ENCODE results near the gene SDS. TPM values are rescaled to one million over a fixed set of nuclear protein-coding genes. Genes with fewer than 3 reads are reported as not detected.

Gene SDS
- total RNA-seq, 1 experiment from 2014 or later, result not detected

DNA sequence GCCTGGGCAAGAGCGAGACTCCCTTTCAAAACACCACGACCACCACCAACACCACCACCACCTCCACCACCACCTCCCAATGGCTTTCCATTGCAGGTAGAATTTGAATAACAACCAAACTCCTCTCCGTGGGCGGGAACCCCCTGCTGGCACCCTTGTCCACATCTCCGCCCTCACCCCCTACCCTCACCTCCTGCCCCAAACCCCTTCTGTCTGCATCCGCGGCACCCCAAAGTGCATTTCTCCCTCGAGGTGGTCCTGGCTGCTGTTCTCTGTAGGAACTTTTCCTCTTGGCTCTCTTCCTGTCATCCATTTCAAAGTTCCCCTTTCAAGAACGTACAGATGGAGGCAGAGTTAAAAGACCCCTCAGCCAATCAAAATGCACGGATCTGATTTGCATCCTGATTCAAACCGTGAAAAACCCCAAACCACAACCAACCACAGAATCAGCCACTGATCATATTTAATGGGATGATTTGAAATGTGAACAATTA, 22.3 kb upstream of the SDS start:
- no peak for TF ChIP-seq POLR2AphosphoS5 (IDR thresholded peaks at IDR 0.05; ENCODE audit: low read depth, low read length)
- TF ChIP-seq, protein P1, sequence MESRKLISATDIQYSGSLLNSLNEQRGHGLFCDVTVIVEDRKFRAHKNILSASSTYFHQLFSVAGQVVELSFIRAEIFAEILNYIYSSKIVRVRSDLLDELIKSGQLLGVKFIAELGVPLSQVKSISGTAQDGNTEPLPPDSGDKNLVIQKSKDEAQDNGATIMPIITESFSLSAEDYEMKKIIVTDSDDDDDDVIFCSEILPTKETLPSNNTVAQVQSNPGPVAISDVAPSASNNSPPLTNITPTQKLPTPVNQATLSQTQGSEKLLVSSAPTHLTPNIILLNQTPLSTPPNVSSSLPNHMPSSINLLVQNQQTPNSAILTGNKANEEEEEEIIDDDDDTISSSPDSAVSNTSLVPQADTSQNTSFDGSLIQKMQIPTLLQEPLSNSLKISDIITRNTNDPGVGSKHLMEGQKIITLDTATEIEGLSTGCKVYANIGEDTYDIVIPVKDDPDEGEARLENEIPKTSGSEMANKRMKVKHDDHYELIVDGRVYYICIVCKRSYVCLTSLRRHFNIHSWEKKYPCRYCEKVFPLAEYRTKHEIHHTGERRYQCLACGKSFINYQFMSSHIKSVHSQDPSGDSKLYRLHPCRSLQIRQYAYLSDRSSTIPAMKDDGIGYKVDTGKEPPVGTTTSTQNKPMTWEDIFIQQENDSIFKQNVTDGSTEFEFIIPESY (IDR thresholded peaks at IDR 0.05; ENCODE audit: extremely low read depth, insufficient replicate concordance, low read length), result no peak
- no peak for TF ChIP-seq EZH2phosphoT487 (IDR thresholded peaks at IDR 0.05; ENCODE audit: borderline replicate concordance)
- TF ChIP-seq, protein P2, sequence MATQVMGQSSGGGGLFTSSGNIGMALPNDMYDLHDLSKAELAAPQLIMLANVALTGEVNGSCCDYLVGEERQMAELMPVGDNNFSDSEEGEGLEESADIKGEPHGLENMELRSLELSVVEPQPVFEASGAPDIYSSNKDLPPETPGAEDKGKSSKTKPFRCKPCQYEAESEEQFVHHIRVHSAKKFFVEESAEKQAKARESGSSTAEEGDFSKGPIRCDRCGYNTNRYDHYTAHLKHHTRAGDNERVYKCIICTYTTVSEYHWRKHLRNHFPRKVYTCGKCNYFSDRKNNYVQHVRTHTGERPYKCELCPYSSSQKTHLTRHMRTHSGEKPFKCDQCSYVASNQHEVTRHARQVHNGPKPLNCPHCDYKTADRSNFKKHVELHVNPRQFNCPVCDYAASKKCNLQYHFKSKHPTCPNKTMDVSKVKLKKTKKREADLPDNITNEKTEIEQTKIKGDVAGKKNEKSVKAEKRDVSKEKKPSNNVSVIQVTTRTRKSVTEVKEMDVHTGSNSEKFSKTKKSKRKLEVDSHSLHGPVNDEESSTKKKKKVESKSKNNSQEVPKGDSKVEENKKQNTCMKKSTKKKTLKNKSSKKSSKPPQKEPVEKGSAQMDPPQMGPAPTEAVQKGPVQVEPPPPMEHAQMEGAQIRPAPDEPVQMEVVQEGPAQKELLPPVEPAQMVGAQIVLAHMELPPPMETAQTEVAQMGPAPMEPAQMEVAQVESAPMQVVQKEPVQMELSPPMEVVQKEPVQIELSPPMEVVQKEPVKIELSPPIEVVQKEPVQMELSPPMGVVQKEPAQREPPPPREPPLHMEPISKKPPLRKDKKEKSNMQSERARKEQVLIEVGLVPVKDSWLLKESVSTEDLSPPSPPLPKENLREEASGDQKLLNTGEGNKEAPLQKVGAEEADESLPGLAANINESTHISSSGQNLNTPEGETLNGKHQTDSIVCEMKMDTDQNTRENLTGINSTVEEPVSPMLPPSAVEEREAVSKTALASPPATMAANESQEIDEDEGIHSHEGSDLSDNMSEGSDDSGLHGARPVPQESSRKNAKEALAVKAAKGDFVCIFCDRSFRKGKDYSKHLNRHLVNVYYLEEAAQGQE (IDR thresholded peaks at IDR 0.05; ENCODE audit: low read depth), result no peak
- TF ChIP-seq, protein P3, sequence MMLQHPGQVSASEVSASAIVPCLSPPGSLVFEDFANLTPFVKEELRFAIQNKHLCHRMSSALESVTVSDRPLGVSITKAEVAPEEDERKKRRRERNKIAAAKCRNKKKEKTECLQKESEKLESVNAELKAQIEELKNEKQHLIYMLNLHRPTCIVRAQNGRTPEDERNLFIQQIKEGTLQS (IDR thresholded peaks at IDR 0.05), result no peak
- no peak for TF ChIP-seq ZFX (IDR thresholded peaks at IDR 0.05)
- no peak for TF ChIP-seq EZH2 (IDR thresholded peaks at IDR 0.05)
- no peak for TF ChIP-seq RAD21 (IDR thresholded peaks at IDR 0.05; ENCODE audit: low read depth)
- TF ChIP-seq YY1 (IDR thresholded peaks at IDR 0.05; ENCODE audit: extremely low read depth, insufficient replicate concordance, low read depth, low read length), result no peak
- TF ChIP-seq, protein P4, sequence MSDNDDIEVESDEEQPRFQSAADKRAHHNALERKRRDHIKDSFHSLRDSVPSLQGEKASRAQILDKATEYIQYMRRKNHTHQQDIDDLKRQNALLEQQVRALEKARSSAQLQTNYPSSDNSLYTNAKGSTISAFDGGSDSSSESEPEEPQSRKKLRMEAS (IDR thresholded peaks at IDR 0.05), result no peak
- TF ChIP-seq ZNF274 (IDR thresholded peaks at IDR 0.05; ENCODE audit: low read depth, low read length), result no peak
- H3K27ac ChIP-seq (ENCODE audit: low read depth, low read length), result no peak overlapping the region
- H3K9ac ChIP-seq (ENCODE audit: low read length), result no peak overlapping the region
- RAD21 ChIA-PET (ENCODE audit: low non-redundant PET in 1 of 2, low total read pairs in 2 of 2, uncharacterized antibody in 2 of 2, unreplicated experiment in 2 of 2), result interaction anchor here in 1 of 2 experiments (1.2 kb wide), 1 partner anchor 91 kb away, joined by 5 read pairs; the partner anchor contains the start of gene SLC8B1
- H2AFZ ChIP-seq (ENCODE audit: low read depth, low read length, poor library complexity, severe bottlenecking), result no peak overlapping the region
- no peaks in the 10 kb centered on the region for H3K9me2 ChIP-seq (ENCODE audit: insufficient read depth)
- BruUV-seq (replicated peaks), result no TSS peak
- no peaks in the 10 kb centered on the region for H3K9me3 ChIP-seq (ENCODE audit: control insufficient read depth in 1 of 2, insufficient read depth in 1 of 2, low read depth in 1 of 2, low read length in 2 of 2)
- intact Hi-C loops (cut with micrococcal nuclease), result loop anchor here (2.0 kb wide), 2 partner anchors 113 to 229 kb away; no protein-coding TSS in a partner anchor
- no peak for DNase-seq (ENCODE audit: low read depth, low spot score)
- H3K27me3 ChIP-seq (ENCODE audit: insufficient read depth, low read length), result no peaks in the 10 kb centered on the region
- H4K20me1 ChIP-seq (ENCODE audit: insufficient read depth), result no peaks in the 10 kb centered on the region
- peaks cover 5 to 24% of the 10 kb centered on the region in 2 experiments; a peak in 3 of 4 replicates for H3K4me1 ChIP-seq (ENCODE audit: control insufficient read depth in 1 of 2, insufficient read depth in 2 of 2, low read length in 2 of 2)
- no peaks in the 10 kb centered on the region for H3K36me3 ChIP-seq (ENCODE audit: control insufficient read depth in 1 of 2, insufficient read depth in 2 of 2, low read length in 2 of 2)
- H3K79me2 ChIP-seq (ENCODE audit: insufficient read depth, low read length), result peaks cover 6% of the 10 kb centered on the region; the same call in 1 of the 2 replicates
- no peak overlapping the region for H3K4me3 ChIP-seq (replicated peaks in 1 of 2; ENCODE audit: low read depth in 1 of 2, low read length in 2 of 2)
- H3K4me2 ChIP-seq (ENCODE audit: low read length), result no peak overlapping the region
- POLR2A ChIA-PET, result interaction anchor here (0.9 kb wide), 1 partner anchor 91 kb away, joined by 4 read pairs; the partner anchor contains the start of gene SLC8B1
- no peak for ATAC-seq
- CTCF ChIA-PET, result interaction anchor here (0.6 to 1.5 kb wide), 22 partner anchors 8 to 526 kb away, joined by 3 to 16 read pairs (median 3); partner anchors contain the start of gene SLC8B1

Data from HCT116 (cell line).